ENCODE measurements around the gene RAB8A.
"Not testable (repeated sequence)": the region's sequence is repeated elsewhere in the genome, so short reads cannot be mapped to it uniquely, and the experiment has no call there.

The RAB8A gene

GRCh38 chr19:16078759-16079707 lies 32.7 kb upstream of the RAB8A start:
- no peak for DNase-seq

GRCh38 chr19:16084067-16084685 lies 27.5 kb upstream of the RAB8A start:
- DNase-seq = no peak

- DNase-seq = no peak
Measured at GRCh38 chr19:16085115-16085514, 26.6 kb upstream of the RAB8A start.

- DNase-seq = not testable (repeated sequence)
Measured at GRCh38 chr19:16087404-16087803, 24.3 kb upstream of the RAB8A start.

GRCh38 chr19:16087940-16088339 lies 23.7 kb upstream of the RAB8A start:
- no peak for DNase-seq

- DNase-seq = no peak
Measured at GRCh38 chr19:16088351-16089009, 23.2 kb upstream of the RAB8A start.

GRCh38 chr19:16089010-16089846 lies 22.5 kb upstream of the RAB8A start:
- no peak for DNase-seq

- no peak for DNase-seq
Measured at GRCh38 chr19:16091546-16092475, 19.9 kb upstream of the RAB8A start.

- DNase-seq = no peak
Measured at GRCh38 chr19:16094360-16095070, 17.2 kb upstream of the RAB8A start.

GRCh38 chr19:16095071-16095571 lies 16.6 kb upstream of the RAB8A start:
- no peak for DNase-seq

- DNase-seq = no peak
Measured at GRCh38 chr19:16096280-16096855, 15.3 kb upstream of the RAB8A start.

- DNase-seq = no peak
Measured at GRCh38 chr19:16098416-16098768, 13.3 kb upstream of the RAB8A start.

GRCh38 chr19:16098821-16099220 lies 12.9 kb upstream of the RAB8A start:
- no peak for DNase-seq

- not testable (repeated sequence) for DNase-seq
Measured at GRCh38 chr19:16099314-16099965, 12.2 kb upstream of the RAB8A start.

- no peak for DNase-seq
Measured at GRCh38 chr19:16100524-16100923, 11.2 kb upstream of the RAB8A start.

- DNase-seq = no peak
Measured at GRCh38 chr19:16104722-16105121, 7.0 kb upstream of the RAB8A start.

GRCh38 chr19:16106121-16106520 lies 5.6 kb upstream of the RAB8A start:
- no peak for DNase-seq

- no peak for DNase-seq
Measured at GRCh38 chr19:16111909-16112752, 442 bp downstream of the RAB8A start.

GRCh38 chr19:16112778-16113177 lies 1.1 kb downstream of the RAB8A start:
- DNase-seq = no peak
